Myocyte (in vitro differentiated cells): ENCODE data around the gene SORBS1. TPM values are rescaled to one million over a fixed set of nuclear protein-coding genes. Genes with fewer than 3 reads are reported as not detected.

Source experiments
- DNase-seq: peaks from one replicate; pipeline ENCODE4 v3.0.0-alpha.2; 2012; ENCODE audit warnings: low read depth
- total RNA-seq: library from RNA; depleted of rRNA; stranded (reverse); fragments of >200 nt; gene quantifications from 2 replicates; pipeline ENCODE4 v1.2.3, GENCODE V29; 2014

The SORBS1 gene
- total RNA-seq, 1 donor from 2014 or later, result 112 TPM

- no peak for DNase-seq
Observed at GRCh38 chr10:95415621-95416031, 145.5 kb downstream of the SORBS1 start.

- DNase-seq, result no peak
Observed at GRCh38 chr10:95414844-95415485, 146.2 kb downstream of the SORBS1 start.

GRCh38 chr10:95414016-95414830, 146.9 kb downstream of the SORBS1 start:
- no peak for DNase-seq

GRCh38 chr10:95413588-95413987, 147.6 kb downstream of the SORBS1 start:
- DNase-seq, result no peak

GRCh38 chr10:95411635-95412034, 149.5 kb downstream of the SORBS1 start:
- no peak for DNase-seq

- no peak for DNase-seq
Observed at GRCh38 chr10:95408983-95409873, 151.9 kb downstream of the SORBS1 start.

GRCh38 chr10:95408148-95408960, 152.8 kb downstream of the SORBS1 start:
- no peak for DNase-seq

- no peak for DNase-seq
Observed at GRCh38 chr10:95407546-95407945, 153.6 kb downstream of the SORBS1 start.

GRCh38 chr10:95406651-95407280, 154.4 kb downstream of the SORBS1 start:
- peak; percentile 88 for DNase-seq

GRCh38 chr10:95405655-95406054, 155.5 kb downstream of the SORBS1 start:
- DNase-seq, result no peak

- DNase-seq, result no peak
Observed at GRCh38 chr10:95404864-95405263, 156.3 kb downstream of the SORBS1 start.

- no peak for DNase-seq
Observed at GRCh38 chr10:95404462-95404858, 156.7 kb downstream of the SORBS1 start.

- peak; percentile 32 for DNase-seq
Observed at GRCh38 chr10:95403700-95404461, 157.3 kb downstream of the SORBS1 start.

GRCh38 chr10:95401704-95402469, 159.3 kb downstream of the SORBS1 start:
- DNase-seq, result no peak

GRCh38 chr10:95400787-95401186, 160.4 kb downstream of the SORBS1 start:
- DNase-seq, result no peak

- DNase-seq, result no peak
Observed at GRCh38 chr10:95399183-95399582, 162.0 kb downstream of the SORBS1 start.

- no peak for DNase-seq
Observed at GRCh38 chr10:95397747-95398146, 163.4 kb downstream of the SORBS1 start.

- DNase-seq, result no peak
Observed at GRCh38 chr10:95395947-95396449, 165.2 kb downstream of the SORBS1 start.
